HepG2 (cell line): ENCODE results near the gene WDR83. TPM values are rescaled to one million over a fixed set of nuclear protein-coding genes. Genes with fewer than 3 reads are reported as not detected.

Experiments
- EZH2 ChIP-seq: conservative IDR thresholded peaks from 2 replicates; pipeline ENCODE4 v1.6.1; 2012; ENCODE audit warnings: mild to moderate bottlenecking, low read depth, low read length, moderate library complexity
- FOXM1 ChIP-seq: sonication (generic); formaldehyde crosslinking; IDR thresholded peaks from 2 replicates; pipeline ENCODE4 v1.5.0; 2020; ENCODE audit warnings: missing genetic modification reagents
- MEF2D ChIP-seq: sonication (generic); formaldehyde crosslinking; IDR thresholded peaks from 2 replicates; pipeline ENCODE4 v1.5.1; 2020; ENCODE audit warnings: mild to moderate bottlenecking, missing genetic modification reagents
- MTF2 ChIP-seq: sonication (generic); formaldehyde crosslinking; IDR thresholded peaks from 2 replicates; pipeline ENCODE4 v1.5.0; 2020; ENCODE audit warnings: missing genetic modification reagents, borderline replicate concordance
- MYC ChIP-seq: sonication (generic); formaldehyde crosslinking; IDR thresholded peaks from 2 replicates; pipeline ENCODE4 v1.9.0; 2021; ENCODE audit warnings: missing genetic modification reagents, borderline replicate concordance
- NFIC ChIP-seq: IDR thresholded peaks from 2 replicates; pipeline ENCODE4 v1.6.1; 2012; ENCODE audit warnings: mild to moderate bottlenecking, low read length, inconsistent platforms
- POLR2A ChIP-seq, 2 experiments: IDR thresholded peaks; 2 replicates each; pipeline ENCODE4 v1.6.1; 2011; ENCODE audit warnings: low read depth in 2 of 2, low read length in 2 of 2, mild to moderate bottlenecking in 1 of 2, moderate library complexity in 1 of 2; ENCODE audit not compliant: insufficient read depth in 1 of 2
- SMC3 ChIP-seq: IDR thresholded peaks from 2 replicates; pipeline ENCODE4 v1.6.1; 2011; ENCODE audit warnings: low read length, improper control_type of control experiment
- ZNF292 ChIP-seq: sonication (generic); formaldehyde crosslinking; IDR thresholded peaks from 2 replicates; pipeline ENCODE4 v1.8.1; 2022; ENCODE audit warnings: mild to moderate bottlenecking, low read depth, missing genetic modification reagents, borderline replicate concordance
- ZNF550 ChIP-seq: sonication (generic); formaldehyde crosslinking; IDR thresholded peaks from 2 replicates; pipeline ENCODE4 v1.4.0; 2020; ENCODE audit warnings: mild to moderate bottlenecking, missing genetic modification reagents, borderline replicate concordance
- ZNF678 ChIP-seq: sonication (generic); formaldehyde crosslinking; IDR thresholded peaks from 2 replicates; pipeline ENCODE4 v1.4.0; 2020; ENCODE audit warnings: mild to moderate bottlenecking, missing genetic modification reagents
- ZNF891 ChIP-seq: sonication (generic); formaldehyde crosslinking; IDR thresholded peaks from 2 replicates; pipeline ENCODE4 v1.5.0; 2020; ENCODE audit warnings: mild to moderate bottlenecking, missing genetic modification reagents
- ZSCAN31 ChIP-seq: sonication (generic); formaldehyde crosslinking; IDR thresholded peaks from 2 replicates; pipeline ENCODE4 v1.5.0; 2020; ENCODE audit warnings: low read depth, mild to moderate bottlenecking, missing genetic modification reagents
- polyA plus RNA-seq, 8 experiments: library from polyadenylated mRNA; depleted of rRNA in 3 of 8; stranded (reverse) in 7 of 8; unstranded in 1 of 8; fragments of >200 nt; fragmentation: Illumina TruSeq in 4 of 8; extraction: Trizol in 4 of 8; gene quantifications; 2 replicates each; pipeline versions ENCODE4 v1.2.1 to v1.2.3, GENCODE V29; 2011 to 2016; ENCODE audit warnings: low read depth in 4 of 8, missing spikeins in 1 of 8, mixed read lengths in 1 of 8; ENCODE audit not compliant: insufficient read depth in 1 of 8
- total RNA-seq, 5 experiments: library from RNA; depleted of rRNA; stranded (reverse); fragments of >200 nt; fragmentation: Illumina TruSeq; extraction: Trizol; gene quantifications; 2 replicates each; pipeline ENCODE4 v1.2.3, GENCODE V29; 2016; ENCODE audit warnings: low read depth in 1 of 5
- TF ChIP-seq, protein P1 (sequence below): sonication (generic); formaldehyde crosslinking; IDR thresholded peaks from 2 replicates; pipeline ENCODE4 v1.4.0; 2020; ENCODE audit warnings: mild to moderate bottlenecking, missing genetic modification reagents
- TF ChIP-seq, protein P2 (sequence below): IDR thresholded peaks from 2 replicates; pipeline ENCODE4 v1.6.1; 2016; ENCODE audit warnings: low read depth, missing genetic modification reagents, missing compliant biosample characterization
- TF ChIP-seq, protein P3 (sequence below): IDR thresholded peaks from 2 replicates; pipeline ENCODE4 v1.6.1; 2016; ENCODE audit warnings: control low read depth
- TF ChIP-seq, protein P4 (sequence below): sonication (generic); formaldehyde crosslinking; IDR thresholded peaks from 2 replicates; pipeline ENCODE4 v1.4.0; 2020; ENCODE audit warnings: mild to moderate bottlenecking, missing genetic modification reagents
- TF ChIP-seq, protein P5 (sequence below): sonication (generic); formaldehyde crosslinking; IDR thresholded peaks from 2 replicates; pipeline ENCODE4 v1.4.0; 2020; ENCODE audit warnings: mild to moderate bottlenecking, missing genetic modification reagents

WDR83 gene
- total and polyA plus RNA-seq, 2 of the 13 experiments (the other 11 are each of a cell fraction or from before 2014, with no cell fraction given): 4.5 to 10.7 TPM

DNA sequence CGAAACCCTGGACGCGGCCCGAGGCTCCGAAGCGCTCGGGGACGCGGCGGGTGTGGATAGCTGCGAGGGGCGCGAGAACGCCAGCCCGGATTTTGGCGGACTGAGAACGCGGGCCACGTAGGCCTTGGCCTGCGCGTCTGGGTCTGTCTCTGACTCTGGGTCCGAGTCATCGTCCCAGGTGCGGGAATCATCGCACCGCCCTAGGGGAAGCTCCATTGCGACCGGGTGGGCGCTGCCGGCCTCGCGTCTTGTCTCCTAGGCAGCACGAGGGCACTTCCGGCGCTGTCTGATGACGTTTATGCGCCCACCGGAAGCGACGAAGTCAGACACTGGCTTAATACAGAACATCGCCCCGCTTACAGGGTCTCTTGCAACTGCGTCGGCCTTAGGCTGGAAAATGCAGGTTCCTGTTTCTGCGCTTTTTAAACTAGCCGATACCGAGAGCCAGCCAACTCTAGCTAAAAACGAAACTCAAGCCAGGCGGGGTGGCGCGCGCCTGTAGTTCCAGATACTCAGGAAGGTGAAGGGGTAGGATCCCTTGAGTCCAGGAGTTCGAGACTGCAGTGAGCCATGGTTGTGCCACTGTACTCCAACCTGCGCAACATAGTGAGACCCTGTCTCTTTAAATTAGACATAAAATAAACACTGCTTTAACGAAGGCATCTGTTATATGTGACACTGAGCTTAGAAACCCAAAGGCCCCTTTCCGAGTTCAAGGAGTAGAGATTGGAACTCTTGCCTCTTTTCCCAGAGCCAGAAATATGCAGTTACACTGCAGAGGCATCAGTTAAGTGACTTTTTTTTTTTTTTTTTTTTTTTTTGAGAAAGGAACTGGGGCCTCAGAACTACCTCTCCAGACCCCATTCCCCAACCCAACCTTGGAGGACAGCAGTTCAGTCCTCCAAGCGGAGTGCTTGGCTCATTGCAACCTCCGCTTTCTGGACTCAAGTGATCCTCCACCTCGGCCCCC, 30.0 kb downstream of the WDR83 start, which contains the start of gene FBXW9 (continued):
- TF ChIP-seq MYC (CRISPR knock-in tag) (peak; percentile 74), SMC3 (no peak), EZH2 (no peak), FOXM1 (CRISPR knock-in tag) (no peak), MEF2D (no peak; the same call in 1 of the 2 replicates), MTF2 (CRISPR knock-in tag) (no peak), ZNF292 (CRISPR knock-in tag) (no peak; the same call in 1 of the 2 replicates), ZNF678 (CRISPR knock-in tag) (no peak), NFIC (no peak; the same call in 1 of the 2 replicates), ZNF891 (CRISPR knock-in tag) (peak; percentile 78; the same call in 1 of the 2 replicates), ZSCAN31 (peak; percentile 63; the same call in 1 of the 2 replicates), ZNF550 (no peak), POLR2A (IDR thresholded peaks at IDR 0.05; ENCODE audit: insufficient read depth in 1 of 2, low read depth in 2 of 2, low read length in 2 of 2) (peak; percentile 65 to 85)
- TF ChIP-seq, protein P1, sequence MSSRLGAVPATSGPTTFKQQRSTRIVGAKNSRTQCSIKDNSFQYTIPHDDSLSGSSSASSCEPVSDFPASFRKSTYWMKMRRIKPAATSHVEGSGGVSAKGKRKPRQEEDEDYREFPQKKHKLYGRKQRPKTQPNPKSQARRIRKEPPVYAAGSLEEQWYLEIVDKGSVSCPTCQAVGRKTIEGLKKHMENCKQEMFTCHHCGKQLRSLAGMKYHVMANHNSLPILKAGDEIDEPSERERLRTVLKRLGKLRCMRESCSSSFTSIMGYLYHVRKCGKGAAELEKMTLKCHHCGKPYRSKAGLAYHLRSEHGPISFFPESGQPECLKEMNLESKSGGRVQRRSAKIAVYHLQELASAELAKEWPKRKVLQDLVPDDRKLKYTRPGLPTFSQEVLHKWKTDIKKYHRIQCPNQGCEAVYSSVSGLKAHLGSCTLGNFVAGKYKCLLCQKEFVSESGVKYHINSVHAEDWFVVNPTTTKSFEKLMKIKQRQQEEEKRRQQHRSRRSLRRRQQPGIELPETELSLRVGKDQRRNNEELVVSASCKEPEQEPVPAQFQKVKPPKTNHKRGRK (CRISPR knock-in tag): no peak
- TF ChIP-seq, protein P2, sequence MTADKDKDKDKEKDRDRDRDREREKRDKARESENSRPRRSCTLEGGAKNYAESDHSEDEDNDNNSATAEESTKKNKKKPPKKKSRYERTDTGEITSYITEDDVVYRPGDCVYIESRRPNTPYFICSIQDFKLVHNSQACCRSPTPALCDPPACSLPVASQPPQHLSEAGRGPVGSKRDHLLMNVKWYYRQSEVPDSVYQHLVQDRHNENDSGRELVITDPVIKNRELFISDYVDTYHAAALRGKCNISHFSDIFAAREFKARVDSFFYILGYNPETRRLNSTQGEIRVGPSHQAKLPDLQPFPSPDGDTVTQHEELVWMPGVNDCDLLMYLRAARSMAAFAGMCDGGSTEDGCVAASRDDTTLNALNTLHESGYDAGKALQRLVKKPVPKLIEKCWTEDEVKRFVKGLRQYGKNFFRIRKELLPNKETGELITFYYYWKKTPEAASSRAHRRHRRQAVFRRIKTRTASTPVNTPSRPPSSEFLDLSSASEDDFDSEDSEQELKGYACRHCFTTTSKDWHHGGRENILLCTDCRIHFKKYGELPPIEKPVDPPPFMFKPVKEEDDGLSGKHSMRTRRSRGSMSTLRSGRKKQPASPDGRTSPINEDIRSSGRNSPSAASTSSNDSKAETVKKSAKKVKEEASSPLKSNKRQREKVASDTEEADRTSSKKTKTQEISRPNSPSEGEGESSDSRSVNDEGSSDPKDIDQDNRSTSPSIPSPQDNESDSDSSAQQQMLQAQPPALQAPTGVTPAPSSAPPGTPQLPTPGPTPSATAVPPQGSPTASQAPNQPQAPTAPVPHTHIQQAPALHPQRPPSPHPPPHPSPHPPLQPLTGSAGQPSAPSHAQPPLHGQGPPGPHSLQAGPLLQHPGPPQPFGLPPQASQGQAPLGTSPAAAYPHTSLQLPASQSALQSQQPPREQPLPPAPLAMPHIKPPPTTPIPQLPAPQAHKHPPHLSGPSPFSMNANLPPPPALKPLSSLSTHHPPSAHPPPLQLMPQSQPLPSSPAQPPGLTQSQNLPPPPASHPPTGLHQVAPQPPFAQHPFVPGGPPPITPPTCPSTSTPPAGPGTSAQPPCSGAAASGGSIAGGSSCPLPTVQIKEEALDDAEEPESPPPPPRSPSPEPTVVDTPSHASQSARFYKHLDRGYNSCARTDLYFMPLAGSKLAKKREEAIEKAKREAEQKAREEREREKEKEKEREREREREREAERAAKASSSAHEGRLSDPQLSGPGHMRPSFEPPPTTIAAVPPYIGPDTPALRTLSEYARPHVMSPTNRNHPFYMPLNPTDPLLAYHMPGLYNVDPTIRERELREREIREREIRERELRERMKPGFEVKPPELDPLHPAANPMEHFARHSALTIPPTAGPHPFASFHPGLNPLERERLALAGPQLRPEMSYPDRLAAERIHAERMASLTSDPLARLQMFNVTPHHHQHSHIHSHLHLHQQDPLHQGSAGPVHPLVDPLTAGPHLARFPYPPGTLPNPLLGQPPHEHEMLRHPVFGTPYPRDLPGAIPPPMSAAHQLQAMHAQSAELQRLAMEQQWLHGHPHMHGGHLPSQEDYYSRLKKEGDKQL: no peak
- TF ChIP-seq, protein P3, sequence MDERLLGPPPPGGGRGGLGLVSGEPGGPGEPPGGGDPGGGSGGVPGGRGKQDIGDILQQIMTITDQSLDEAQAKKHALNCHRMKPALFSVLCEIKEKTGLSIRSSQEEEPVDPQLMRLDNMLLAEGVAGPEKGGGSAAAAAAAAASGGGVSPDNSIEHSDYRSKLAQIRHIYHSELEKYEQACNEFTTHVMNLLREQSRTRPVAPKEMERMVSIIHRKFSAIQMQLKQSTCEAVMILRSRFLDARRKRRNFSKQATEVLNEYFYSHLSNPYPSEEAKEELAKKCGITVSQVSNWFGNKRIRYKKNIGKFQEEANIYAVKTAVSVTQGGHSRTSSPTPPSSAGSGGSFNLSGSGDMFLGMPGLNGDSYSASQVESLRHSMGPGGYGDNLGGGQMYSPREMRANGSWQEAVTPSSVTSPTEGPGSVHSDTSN: no peak
- TF ChIP-seq, protein P4, sequence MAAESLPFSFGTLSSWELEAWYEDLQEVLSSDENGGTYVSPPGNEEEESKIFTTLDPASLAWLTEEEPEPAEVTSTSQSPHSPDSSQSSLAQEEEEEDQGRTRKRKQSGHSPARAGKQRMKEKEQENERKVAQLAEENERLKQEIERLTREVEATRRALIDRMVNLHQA: no peak
- TF ChIP-seq, protein P5, sequence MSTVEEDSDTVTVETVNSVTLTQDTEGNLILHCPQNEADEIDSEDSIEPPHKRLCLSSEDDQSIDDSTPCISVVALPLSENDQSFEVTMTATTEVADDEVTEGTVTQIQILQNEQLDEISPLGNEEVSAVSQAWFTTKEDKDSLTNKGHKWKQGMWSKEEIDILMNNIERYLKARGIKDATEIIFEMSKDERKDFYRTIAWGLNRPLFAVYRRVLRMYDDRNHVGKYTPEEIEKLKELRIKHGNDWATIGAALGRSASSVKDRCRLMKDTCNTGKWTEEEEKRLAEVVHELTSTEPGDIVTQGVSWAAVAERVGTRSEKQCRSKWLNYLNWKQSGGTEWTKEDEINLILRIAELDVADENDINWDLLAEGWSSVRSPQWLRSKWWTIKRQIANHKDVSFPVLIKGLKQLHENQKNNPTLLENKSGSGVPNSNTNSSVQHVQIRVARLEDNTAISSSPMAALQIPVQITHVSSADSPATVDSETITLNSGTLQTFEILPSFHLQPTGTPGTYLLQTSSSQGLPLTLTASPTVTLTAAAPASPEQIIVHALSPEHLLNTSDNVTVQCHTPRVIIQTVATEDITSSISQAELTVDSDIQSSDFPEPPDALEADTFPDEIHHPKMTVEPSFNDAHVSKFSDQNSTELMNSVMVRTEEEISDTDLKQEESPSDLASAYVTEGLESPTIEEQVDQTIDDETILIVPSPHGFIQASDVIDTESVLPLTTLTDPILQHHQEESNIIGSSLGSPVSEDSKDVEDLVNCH (CRISPR knock-in tag): no peak
